HEK293 (cell line): ENCODE measurements around the gene CTH.

ENCODE experiments used
- CTCF ChIA-PET: fragments of 350-600 bp; formaldehyde crosslinking; extraction: SDS; loops from one replicate; lab custom pipeline; 2021; ENCODE audit warnings: antibody characterized with exemption; lab: Yijun Ruan, JAX
- POLR2A ChIA-PET: fragments of 300-600 bp; formaldehyde crosslinking; extraction: SDS; loops from one replicate; lab custom pipeline; 2020; ENCODE audit warnings: antibody characterized with exemption, inconsistent platforms; lab: Yijun Ruan, JAX
- H3K27ac ChIP-seq: fragments of 200-500 bp; sonication (Bioruptor generic); 2 replicates; pipeline ENCODE4 v1.5.1; 2014; ENCODE audit warnings: low read depth, low read length, control low read depth, inconsistent platforms; ENCODE audit errors: extremely low read depth
- H3K36me3 ChIP-seq, 2 experiments: fragments of 200-500 bp in 1 of 2; sonication (Bioruptor generic) in 1 of 2; 1 replicate in 1 of 2; 2 replicates in 1 of 2; pipeline ENCODE4 v1.5.1; 2014 to 2017; ENCODE audit warnings: inconsistent platforms in 2 of 2, low read length in 2 of 2; ENCODE audit not compliant: control insufficient read depth in 2 of 2, insufficient read depth in 1 of 2
- H3K4me1 ChIP-seq: fragments of 200-500 bp; sonication (Bioruptor generic); 2 replicates; pipeline ENCODE4 v1.5.1; 2014; ENCODE audit warnings: mild to moderate bottlenecking, low read length, inconsistent platforms; ENCODE audit not compliant: control insufficient read depth, insufficient read depth
- H3K4me3 ChIP-seq: 2 replicates; pipeline ENCODE4 v1.5.1; 2011; ENCODE audit warnings: low read depth, mild to moderate bottlenecking, control low read depth, low read length, moderate library complexity
- H3K9me3 ChIP-seq: fragments of 200-500 bp; sonication (Bioruptor generic); 2 replicates; pipeline ENCODE4 v1.5.1; 2014; ENCODE audit warnings: low read depth, low read length, inconsistent platforms; ENCODE audit not compliant: control insufficient read depth, insufficient read depth
- KLF17 ChIP-seq: fragments of 450-650 bp; formaldehyde crosslinking; IDR thresholded peaks from 2 replicates; pipeline ENCODE4 v1.5.1; 2016; ENCODE audit warnings: missing biosample characterization, missing genetic modification characterization
- MEIS1 ChIP-seq: sonication (generic); formaldehyde crosslinking; IDR thresholded peaks from 2 replicates; pipeline ENCODE4 v1.8.1; 2022; ENCODE audit warnings: missing genetic modification reagents, mild to moderate bottlenecking, borderline replicate concordance
- MZF1 ChIP-seq: fragments of 450-650 bp; formaldehyde crosslinking; IDR thresholded peaks from 2 replicates; pipeline ENCODE4 v1.5.1; 2017; ENCODE audit warnings: missing biosample characterization, missing genetic modification characterization, borderline replicate concordance
- ZNF544 ChIP-seq: fragments of 450-650 bp; formaldehyde crosslinking; IDR thresholded peaks from 2 replicates; pipeline ENCODE4 v1.5.0; 2017; ENCODE audit warnings: missing biosample characterization, missing genetic modification characterization
- ZNF654 ChIP-seq: fragments of 450-650 bp; formaldehyde crosslinking; IDR thresholded peaks from 2 replicates; pipeline ENCODE4 v1.5.1; 2016; ENCODE audit warnings: low read depth, missing biosample characterization, missing genetic modification characterization
- TF ChIP-seq, protein P1 (sequence below): fragments of 450-650 bp; formaldehyde crosslinking; IDR thresholded peaks from 2 replicates; pipeline ENCODE4 v1.5.1; 2016; ENCODE audit warnings: missing biosample characterization, missing genetic modification characterization

CTH gene

DNA sequence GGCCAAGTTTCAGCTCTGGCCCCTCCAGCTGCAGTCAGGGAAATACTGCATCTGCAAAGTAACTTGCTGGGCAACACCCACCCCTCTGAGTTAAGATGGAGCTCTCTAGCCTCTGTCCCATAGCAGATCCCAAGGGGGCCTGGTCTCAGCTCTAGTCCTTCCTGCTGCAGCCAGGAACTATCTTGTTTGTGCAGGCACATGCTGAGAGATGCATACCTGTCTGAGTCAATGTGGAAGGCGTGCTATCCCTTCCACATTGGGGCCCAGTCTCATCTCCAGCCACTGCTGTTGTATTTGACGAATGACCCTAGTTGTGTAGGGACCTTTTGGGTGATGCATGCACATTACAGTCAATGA, 76.4 kb downstream of the CTH start (continued):
- TF ChIP-seq ZNF544 (tag by site-specific recombination) = no peak
- TF ChIP-seq, all 188 proteins: peak for 0

DNA sequence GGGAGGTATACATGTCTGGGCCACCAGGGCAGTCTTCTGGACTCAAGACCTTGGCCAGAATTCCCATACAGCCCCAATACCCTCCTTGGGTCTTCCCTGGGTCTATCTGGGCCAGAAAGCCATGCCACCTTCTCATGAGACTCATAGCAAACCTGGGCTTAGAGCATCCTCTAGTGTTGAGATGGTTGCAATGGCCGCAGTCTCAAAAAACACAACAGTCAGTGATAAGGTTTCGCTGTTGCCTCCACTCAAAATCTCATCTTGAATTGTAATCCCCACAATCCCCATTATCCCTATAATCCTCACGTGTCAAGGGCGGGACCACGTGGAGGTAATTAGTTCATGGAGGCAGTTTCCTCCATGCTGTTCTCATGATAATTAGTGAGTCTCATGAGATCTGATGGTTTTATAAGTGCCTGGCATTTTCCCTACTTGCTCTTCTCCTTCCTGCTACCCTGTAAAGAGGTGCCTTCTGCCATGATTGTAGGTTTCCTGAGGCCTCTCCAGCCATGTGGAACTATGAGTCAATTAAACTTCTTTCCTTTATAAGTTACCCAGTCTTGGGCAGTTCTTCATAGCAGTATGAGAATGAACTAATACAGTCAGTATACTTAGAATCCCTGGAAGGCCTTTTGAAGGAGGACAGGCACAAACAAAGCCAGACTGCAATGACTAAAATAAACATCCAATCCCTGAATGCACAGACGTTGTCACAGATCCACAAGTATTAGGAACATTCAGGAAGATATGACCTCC, 77.0 kb downstream of the CTH start:
- Histone ChIP-seq H3K4me1 (no peaks in the 10 kb centered on the region), H3K4me3 (no peak overlapping the region), H3K36me3 (no peaks in the 10 kb centered on the region)
- ChIA-PET CTCF (no interaction called here), POLR2A (no interaction called here)
- TF ChIP-seq, protein P1, sequence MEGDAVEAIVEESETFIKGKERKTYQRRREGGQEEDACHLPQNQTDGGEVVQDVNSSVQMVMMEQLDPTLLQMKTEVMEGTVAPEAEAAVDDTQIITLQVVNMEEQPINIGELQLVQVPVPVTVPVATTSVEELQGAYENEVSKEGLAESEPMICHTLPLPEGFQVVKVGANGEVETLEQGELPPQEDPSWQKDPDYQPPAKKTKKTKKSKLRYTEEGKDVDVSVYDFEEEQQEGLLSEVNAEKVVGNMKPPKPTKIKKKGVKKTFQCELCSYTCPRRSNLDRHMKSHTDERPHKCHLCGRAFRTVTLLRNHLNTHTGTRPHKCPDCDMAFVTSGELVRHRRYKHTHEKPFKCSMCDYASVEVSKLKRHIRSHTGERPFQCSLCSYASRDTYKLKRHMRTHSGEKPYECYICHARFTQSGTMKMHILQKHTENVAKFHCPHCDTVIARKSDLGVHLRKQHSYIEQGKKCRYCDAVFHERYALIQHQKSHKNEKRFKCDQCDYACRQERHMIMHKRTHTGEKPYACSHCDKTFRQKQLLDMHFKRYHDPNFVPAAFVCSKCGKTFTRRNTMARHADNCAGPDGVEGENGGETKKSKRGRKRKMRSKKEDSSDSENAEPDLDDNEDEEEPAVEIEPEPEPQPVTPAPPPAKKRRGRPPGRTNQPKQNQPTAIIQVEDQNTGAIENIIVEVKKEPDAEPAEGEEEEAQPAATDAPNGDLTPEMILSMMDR (tag by site-specific recombination) = peak; percentile 80
- TF ChIP-seq MZF1 = peak; percentile 78; the same call in 1 of the 2 replicates
- no peak for TF ChIP-seq MEIS1
- peak; percentile 89 for TF ChIP-seq ZNF654 (tag by site-specific recombination)
- no peak for TF ChIP-seq KLF17 (tag by site-specific recombination)
- TF ChIP-seq, all 188 proteins: peak for 3
- H3K9me3 ChIP-seq = no peaks in the 10 kb centered on the region
- no peak overlapping the region for H3K27ac ChIP-seq
